Trophoblast cell (in vitro differentiated cells and primary cell): Measurements from ENCODE around the gene PAQR8.

ENCODE experiments used
- DNase-seq, 2 donors: peaks; one replicate each; pipeline ENCODE4 v3.0.0-alpha.2; 2016
- H2AFZ ChIP-seq: 2 replicates; pipeline ENCODE4 v1.6.1; 2013; ENCODE audit warnings: low read length, moderate library complexity, mild to moderate bottlenecking; ENCODE audit not compliant: insufficient read depth, poor library complexity
- H2AK5ac ChIP-seq: 2 replicates; pipeline ENCODE4 v1.6.1; 2013; ENCODE audit warnings: mild to moderate bottlenecking, low read length
- H2BK120ac ChIP-seq: 2 replicates; pipeline ENCODE4 v1.6.1; 2013; ENCODE audit warnings: low read length, mild to moderate bottlenecking, moderate library complexity; ENCODE audit not compliant: insufficient read depth, poor library complexity
- H2BK12ac ChIP-seq: 2 replicates; pipeline ENCODE4 v1.6.1; 2013; ENCODE audit warnings: mild to moderate bottlenecking, low read length, moderate library complexity
- H2BK5ac ChIP-seq: 2 replicates; pipeline ENCODE4 v1.6.1; 2013; ENCODE audit warnings: low read length, low read depth, moderate library complexity, mild to moderate bottlenecking; ENCODE audit not compliant: poor library complexity
- H3K14ac ChIP-seq: 2 replicates; pipeline ENCODE4 v1.6.1; 2013; ENCODE audit warnings: mild to moderate bottlenecking, low read length
- H3K18ac ChIP-seq: 2 replicates; pipeline ENCODE4 v1.6.1; 2013; ENCODE audit warnings: mild to moderate bottlenecking, low read length
- H3K23ac ChIP-seq: 2 replicates; pipeline ENCODE4 v1.6.1; 2013; ENCODE audit warnings: low read length
- H3K27ac ChIP-seq: 2 replicates; pipeline ENCODE4 v1.5.1; 2013; ENCODE audit warnings: low read depth, mild to moderate bottlenecking, inconsistent platforms, low read length, moderate library complexity
- H3K27me3 ChIP-seq: 2 replicates; pipeline ENCODE4 v1.6.1; 2013; ENCODE audit warnings: inconsistent platforms, mild to moderate bottlenecking, low read length, moderate library complexity; ENCODE audit not compliant: insufficient read depth
- H3K36me3 ChIP-seq, 2 experiments: 1 replicate in 1 of 2; 2 replicates in 1 of 2; pipeline ENCODE4 v1.6.1; 2013; ENCODE audit warnings: low read length in 2 of 2, mild to moderate bottlenecking in 2 of 2, moderate library complexity in 1 of 2; ENCODE audit not compliant: insufficient read depth in 2 of 2, control insufficient read depth in 1 of 2
- H3K4ac ChIP-seq: 2 replicates; pipeline ENCODE4 v1.6.1; 2013; ENCODE audit warnings: low read depth, mild to moderate bottlenecking, low read length, moderate library complexity
- H3K4me1 ChIP-seq, 2 experiments: 1 replicate in 1 of 2; 2 replicates in 1 of 2; pipeline ENCODE4 v1.6.1; 2013; ENCODE audit warnings: low read length in 2 of 2, mild to moderate bottlenecking in 2 of 2, moderate library complexity in 1 of 2; ENCODE audit not compliant: insufficient read depth in 2 of 2, control insufficient read depth in 1 of 2
- H3K4me2 ChIP-seq: 2 replicates; pipeline ENCODE4 v1.6.1; 2013; ENCODE audit warnings: inconsistent platforms, mild to moderate bottlenecking, low read length, moderate library complexity
- H3K4me3 ChIP-seq: 2 replicates; pipeline ENCODE4 v1.5.1; 2013; ENCODE audit warnings: mild to moderate bottlenecking, low read depth, low read length, inconsistent platforms
- H3K79me1 ChIP-seq: one replicate; pipeline ENCODE4 v1.6.1; 2013; ENCODE audit warnings: low read length
- H3K79me2 ChIP-seq: 2 replicates; pipeline ENCODE4 v1.6.1; 2013; ENCODE audit warnings: low read length, mild to moderate bottlenecking; ENCODE audit not compliant: control insufficient read depth, insufficient read depth, poor library complexity
- H3K9ac ChIP-seq: 2 replicates; pipeline ENCODE4 v1.6.1; 2013; ENCODE audit warnings: mild to moderate bottlenecking, low read length
- H3K9me3 ChIP-seq: 2 replicates; pipeline ENCODE4 v1.6.1; 2013; ENCODE audit warnings: low read depth, mild to moderate bottlenecking, control low read depth, inconsistent platforms, low read length; ENCODE audit not compliant: insufficient read depth
- H4K12ac ChIP-seq: 2 replicates; pipeline ENCODE4 v1.6.1; 2013; ENCODE audit warnings: low read depth, mild to moderate bottlenecking, low read length, moderate library complexity
- H4K8ac ChIP-seq: 2 replicates; pipeline ENCODE4 v1.6.1; 2013; ENCODE audit warnings: low read depth, mild to moderate bottlenecking, low read length, moderate library complexity
- H4K91ac ChIP-seq: one replicate; pipeline ENCODE4 v1.6.1; 2013; ENCODE audit warnings: low read depth, mild to moderate bottlenecking, low read length, moderate library complexity
- WGBS: extraction: QIAGEN DNeasy Blood & Tissue Kit; methylation state at CpG from one replicate; pipeline ENCODE4 v1.1.7; 2013; ENCODE audit warnings: missing lambda C conversion rate; ENCODE audit not compliant: insufficient read length, insufficient coverage; ENCODE audit errors: extremely low coverage; 5-methylcytosine and 5-hydroxymethylcytosine counted together

The PAQR8 gene

DNA sequence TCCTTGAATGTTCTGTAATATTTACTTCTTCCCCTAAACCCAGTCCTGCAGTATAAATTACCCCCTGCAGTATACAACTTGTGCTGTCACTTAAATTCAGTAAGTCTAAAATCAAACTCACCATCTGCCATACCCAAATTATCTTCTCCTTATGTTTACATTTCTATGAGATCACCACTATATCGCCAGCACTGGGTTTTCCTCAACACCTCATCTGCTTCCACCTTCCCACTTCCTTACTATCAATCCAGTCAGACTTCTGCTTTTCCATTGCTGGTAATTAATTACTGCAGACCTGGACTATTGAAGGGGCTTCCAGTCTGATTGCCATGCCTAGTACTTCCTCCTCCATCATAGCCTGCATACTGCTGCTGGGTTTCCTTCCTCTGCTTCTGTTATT, 73.4 kb downstream of the PAQR8 start:
- no peaks in the 10 kb centered on the region for H3K36me3 ChIP-seq
- no peaks in the 10 kb centered on the region for H3K79me1 ChIP-seq
- H3K27me3 ChIP-seq = no peaks in the 10 kb centered on the region
- WGBS = no CpG with 5 or more reads among the region's 1 CpG
- H4K91ac ChIP-seq = no peak overlapping the region
- H4K12ac ChIP-seq = no peak overlapping the region
- H3K23ac ChIP-seq = no peak overlapping the region
- no peak overlapping the region for H2BK5ac ChIP-seq
- no peak overlapping the region for H3K27ac ChIP-seq
- H3K4me1 ChIP-seq = no peaks in the 10 kb centered on the region
- no peak overlapping the region for H4K8ac ChIP-seq
- H2AK5ac ChIP-seq = no peak overlapping the region
- no peak overlapping the region for H3K4me2 ChIP-seq
- H2BK12ac ChIP-seq = no peak overlapping the region
- H3K9ac ChIP-seq = no peak overlapping the region
- no peaks in the 10 kb centered on the region for H3K9me3 ChIP-seq
- no peak for DNase-seq
- H2AFZ ChIP-seq = no peak overlapping the region
- no peak overlapping the region for H3K18ac ChIP-seq
- H3K79me2 ChIP-seq = no peaks in the 10 kb centered on the region
- no peak overlapping the region for H3K14ac ChIP-seq
- no peak overlapping the region for H2BK120ac ChIP-seq
- H3K4me3 ChIP-seq = no peak overlapping the region
- no peak overlapping the region for H3K4ac ChIP-seq

- Histone ChIP-seq H4K12ac (no peak overlapping the region), H2AFZ (no peak overlapping the region), H3K79me1 (no peaks in the 10 kb centered on the region), H3K4me2 (no peak overlapping the region), H3K23ac (no peak overlapping the region), H3K4me1 (no peaks in the 10 kb centered on the region), H3K14ac (no peak overlapping the region), H3K9ac (no peak overlapping the region), H3K79me2 (no peaks in the 10 kb centered on the region), H4K91ac (no peak overlapping the region), H3K27ac (no peak overlapping the region), H3K36me3 (no peaks in the 10 kb centered on the region), H4K8ac (no peak overlapping the region), H2BK5ac (no peak overlapping the region), H2AK5ac (no peak overlapping the region), H3K9me3 (no peaks in the 10 kb centered on the region), H3K4me3 (no peak overlapping the region), H3K18ac (no peak overlapping the region), H2BK120ac (no peak overlapping the region), H3K27me3 (no peaks in the 10 kb centered on the region), H3K4ac (no peak overlapping the region), H2BK12ac (no peak overlapping the region)
- no CpG with 5 or more reads among the region's 2 CpGs for WGBS
- DNase-seq = no peak
Observed at GRCh38 chr6:52438926-52439325, 77.0 kb downstream of the PAQR8 start.

GRCh38 chr6:52454556-52454955, 92.6 kb downstream of the PAQR8 start:
- H3K36me3 ChIP-seq = no peaks in the 10 kb centered on the region
- no CpG with 5 or more reads among the region's 2 CpGs for WGBS

GRCh38 chr6:52457096-52457495, 95.1 kb downstream of the PAQR8 start:
- no peak overlapping the region for H2BK12ac ChIP-seq
- DNase-seq = no peak

More at GRCh38 chr6:52454556-52454955, 92.6 kb downstream of the PAQR8 start:
- Histone ChIP-seq H4K12ac (no peak overlapping the region), H3K79me2 (no peaks in the 10 kb centered on the region), H3K4me3 (no peak overlapping the region), H3K4me2 (no peak overlapping the region), H3K9me3 (no peaks in the 10 kb centered on the region), H3K27ac (no peak overlapping the region), H2BK5ac (no peak overlapping the region), H3K4me1 (no peaks in the 10 kb centered on the region), H3K79me1 (peaks cover 3% of the 10 kb centered on the region), H2BK120ac (no peak overlapping the region), H3K4ac (no peak overlapping the region), H3K18ac (no peak overlapping the region), H3K23ac (no peak overlapping the region), H3K9ac (no peak overlapping the region), H4K91ac (no peak overlapping the region), H2AFZ (no peak overlapping the region), H3K14ac (no peak overlapping the region), H2AK5ac (no peak overlapping the region), H3K27me3 (no peaks in the 10 kb centered on the region), H4K8ac (no peak overlapping the region), H2BK12ac (no peak overlapping the region)
- DNase-seq = no peak

More at GRCh38 chr6:52457096-52457495, 95.1 kb downstream of the PAQR8 start:
- H3K27ac ChIP-seq = no peak overlapping the region
- no peak overlapping the region for H2BK5ac ChIP-seq
- H3K18ac ChIP-seq = no peak overlapping the region
- H3K79me1 ChIP-seq = peaks cover 3% of the 10 kb centered on the region
- H3K4me2 ChIP-seq = no peak overlapping the region
- H3K23ac ChIP-seq = no peak overlapping the region
- H2AK5ac ChIP-seq = no peak overlapping the region
- no peak overlapping the region for H2BK120ac ChIP-seq
- H3K79me2 ChIP-seq = no peaks in the 10 kb centered on the region
- H3K9me3 ChIP-seq = no peaks in the 10 kb centered on the region
- no peak overlapping the region for H4K12ac ChIP-seq
- no peak overlapping the region for H2AFZ ChIP-seq
- no peak overlapping the region for H3K4ac ChIP-seq
- H3K36me3 ChIP-seq = no peaks in the 10 kb centered on the region
- no peak overlapping the region for H3K4me3 ChIP-seq
- no peak overlapping the region for H4K91ac ChIP-seq
- no peak overlapping the region for H3K9ac ChIP-seq
- no peaks in the 10 kb centered on the region for H3K4me1 ChIP-seq
- no peaks in the 10 kb centered on the region for H3K27me3 ChIP-seq
- H4K8ac ChIP-seq = no peak overlapping the region
- no peak overlapping the region for H3K14ac ChIP-seq
- WGBS = no CpG with 5 or more reads among the region's 2 CpGs
